Progenitor cell of endocrine pancreas (in vitro differentiated cells): ENCODE measurements around the gene OR51G1. TPM values are rescaled to one million over a fixed set of nuclear protein-coding genes. Genes with fewer than 3 reads are reported as not detected.
"Not testable (repeated sequence)": the region's sequence is repeated elsewhere in the genome, so short reads cannot be mapped to it uniquely, and the experiment has no call there.

Experiments
- DNase-seq: peaks from one replicate; pipeline ENCODE4 v3.0.0; 2021; ENCODE audit warnings: low spot score; ENCODE audit not compliant: unreplicated experiment
- H3K27ac Mint-ChIP-seq: 2 replicates; pipeline ENCODE4 v1.8.0; 2021; ENCODE audit warnings: mild to moderate bottlenecking, moderate library complexity, mixed read lengths
- H3K27me3 Mint-ChIP-seq: 2 replicates; pipeline ENCODE4 v1.8.0; 2021; ENCODE audit warnings: mixed read lengths
- H3K36me3 Mint-ChIP-seq: 2 replicates; pipeline ENCODE4 v1.8.0; 2022; ENCODE audit warnings: mixed read lengths; ENCODE audit not compliant: insufficient read depth
- H3K4me1 Mint-ChIP-seq: 2 replicates; pipeline ENCODE4 v1.8.0; 2021; ENCODE audit warnings: low read depth, mixed read lengths
- H3K4me3 Mint-ChIP-seq: 2 replicates; pipeline ENCODE4 v1.8.0; 2021; ENCODE audit warnings: low read depth, mild to moderate bottlenecking, moderate library complexity, mixed read lengths
- H3K9me3 Mint-ChIP-seq: 2 replicates; pipeline ENCODE4 v1.8.0; 2021; ENCODE audit warnings: low read depth, mixed read lengths
- CTCF ChIP-seq: fragments of 200-600 bp; sonication (generic); IDR thresholded peaks from one replicate; pipeline ENCODE4 v1.5.0; 2021; ENCODE audit warnings: antibody characterized with exemption, mild to moderate bottlenecking; ENCODE audit not compliant: unreplicated experiment
- long read RNA-seq: library from polyadenylated mRNA; unstranded; transcript quantifications from one replicate; pipeline ENCODE4 v2.0.0, GENCODE V29; 2020
- total RNA-seq: library from RNA; stranded (reverse); gene quantifications from 2 replicates; pipeline ENCODE4 v1.2.1, GENCODE V29; 2021

Gene OR51G1, protein sequence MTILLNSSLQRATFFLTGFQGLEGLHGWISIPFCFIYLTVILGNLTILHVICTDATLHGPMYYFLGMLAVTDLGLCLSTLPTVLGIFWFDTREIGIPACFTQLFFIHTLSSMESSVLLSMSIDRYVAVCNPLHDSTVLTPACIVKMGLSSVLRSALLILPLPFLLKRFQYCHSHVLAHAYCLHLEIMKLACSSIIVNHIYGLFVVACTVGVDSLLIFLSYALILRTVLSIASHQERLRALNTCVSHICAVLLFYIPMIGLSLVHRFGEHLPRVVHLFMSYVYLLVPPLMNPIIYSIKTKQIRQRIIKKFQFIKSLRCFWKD
- not detected in 2 replicates for total RNA-seq
- long read RNA-seq, result 0 reads

GRCh38 chr11:4924239-4924638 lies at the start of gene OR51G1:
TSS of gene OR51G1 (minus strand) at chr11:4924339. CDS start at chr11:4924339, 0 bp downstream.
- no peak for TF ChIP-seq CTCF
- H3K4me3 Mint-ChIP-seq, result no peak within 1 kb of the TSS
- no peaks in the 10 kb centered on the region for H3K4me1 Mint-ChIP-seq

DNA sequence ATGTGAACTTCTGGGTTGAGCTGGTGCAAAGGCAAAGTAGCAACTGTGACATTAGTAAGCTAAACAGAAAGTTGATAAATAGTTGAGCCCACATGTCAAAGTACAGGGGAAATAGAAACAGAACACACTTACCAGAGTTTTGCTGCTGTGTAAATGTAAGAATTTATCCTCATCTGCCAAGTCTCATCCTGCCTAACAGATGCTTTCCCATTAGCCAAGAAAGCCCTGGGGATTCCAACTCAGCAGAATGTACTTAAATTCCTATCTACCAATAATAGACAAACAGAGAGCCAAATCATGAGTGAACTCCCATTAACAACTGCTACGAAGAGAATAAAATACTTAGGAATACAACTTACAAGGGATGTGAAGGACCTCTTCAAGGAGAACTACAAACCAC lies 38.7 kb upstream of the OR51G1 start:
- DNase-seq, result no peak
- H3K27ac Mint-ChIP-seq, result no peak overlapping the region
- TF ChIP-seq CTCF, result no peak
- H3K4me3 Mint-ChIP-seq, result no peak overlapping the region
- H3K9me3 Mint-ChIP-seq, result peaks cover 10% of the 10 kb centered on the region
- no peaks in the 10 kb centered on the region for H3K36me3 Mint-ChIP-seq
- H3K4me1 Mint-ChIP-seq, result no peaks in the 10 kb centered on the region
- H3K27me3 Mint-ChIP-seq, result no peaks in the 10 kb centered on the region

More at GRCh38 chr11:4924239-4924638, at the start of gene OR51G1:
- DNase-seq, result no peak
- Mint-ChIP-seq H3K27ac (no peak within 1 kb of the TSS), H3K36me3 (no peaks in the 10 kb centered on the region), H3K27me3 (peaks cover 6% of the 10 kb centered on the region), H3K9me3 (no peaks in the 10 kb centered on the region)

DNA sequence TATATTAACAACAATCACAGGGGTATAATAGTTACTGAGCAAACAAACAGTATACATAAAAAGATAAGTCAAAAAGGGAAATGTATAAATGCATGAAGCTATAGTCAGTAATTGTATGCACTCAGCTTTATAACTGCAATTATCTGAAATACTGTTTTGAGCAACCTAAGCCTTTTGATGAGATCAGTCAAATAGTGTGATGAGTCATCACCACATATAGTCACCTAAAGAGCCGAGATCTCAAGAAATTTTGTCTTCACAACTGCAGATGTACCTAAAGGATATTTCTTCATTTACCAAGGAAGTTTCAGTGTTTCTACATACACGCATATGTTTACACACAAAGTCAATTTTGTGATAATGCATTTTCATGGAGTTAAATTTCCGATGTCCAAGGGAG lies 36.7 kb upstream of the OR51G1 start:
- H3K4me3 Mint-ChIP-seq, result no peak overlapping the region
- H3K27ac Mint-ChIP-seq, result no peak overlapping the region
- no peaks in the 10 kb centered on the region for H3K27me3 Mint-ChIP-seq
- peaks cover 2% of the 10 kb centered on the region for H3K4me1 Mint-ChIP-seq
- peaks cover 10% of the 10 kb centered on the region for H3K9me3 Mint-ChIP-seq
- DNase-seq, result no peak
- no peaks in the 10 kb centered on the region for H3K36me3 Mint-ChIP-seq
- no peak for TF ChIP-seq CTCF

DNA sequence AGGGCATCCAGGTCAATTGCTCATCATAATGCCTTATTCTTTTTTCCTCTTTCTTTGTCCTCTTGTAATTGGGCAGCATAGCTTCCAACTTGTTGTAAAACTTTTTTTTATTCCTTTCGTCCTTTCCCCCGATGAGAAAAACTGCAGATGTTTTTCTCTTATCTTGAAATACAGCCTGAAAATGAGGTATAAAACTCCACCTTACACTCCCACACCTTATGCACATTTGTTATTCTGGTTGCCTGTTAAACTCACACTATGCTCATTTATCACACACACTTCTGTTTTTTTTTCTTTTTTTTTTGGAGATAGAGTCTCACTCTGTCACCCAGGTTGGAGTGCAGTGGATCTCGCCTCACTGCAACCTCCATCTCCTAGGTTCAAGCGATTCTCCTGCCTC lies 33.3 kb upstream of the OR51G1 start:
- no peak for DNase-seq
- Mint-ChIP-seq H3K4me3 (no peak overlapping the region), H3K36me3 (no peaks in the 10 kb centered on the region), H3K4me1 (peaks cover 2% of the 10 kb centered on the region), H3K9me3 (no peaks in the 10 kb centered on the region), H3K27ac (no peak overlapping the region), H3K27me3 (peaks cover 3% of the 10 kb centered on the region)
- no peak for TF ChIP-seq CTCF

- not testable (repeated sequence) for H3K27ac Mint-ChIP-seq, H3K4me1 Mint-ChIP-seq, H3K9me3 Mint-ChIP-seq, H3K4me3 Mint-ChIP-seq, H3K36me3 Mint-ChIP-seq, H3K27me3 Mint-ChIP-seq, DNase-seq
Observed at GRCh38 chr11:4955613-4956012, 31.5 kb upstream of the OR51G1 start, which contains the start of gene OR51A2. TSS of gene OR51A2 (minus strand) at chr11:4955713. CDS start at chr11:4955713, 0 bp downstream.

DNA sequence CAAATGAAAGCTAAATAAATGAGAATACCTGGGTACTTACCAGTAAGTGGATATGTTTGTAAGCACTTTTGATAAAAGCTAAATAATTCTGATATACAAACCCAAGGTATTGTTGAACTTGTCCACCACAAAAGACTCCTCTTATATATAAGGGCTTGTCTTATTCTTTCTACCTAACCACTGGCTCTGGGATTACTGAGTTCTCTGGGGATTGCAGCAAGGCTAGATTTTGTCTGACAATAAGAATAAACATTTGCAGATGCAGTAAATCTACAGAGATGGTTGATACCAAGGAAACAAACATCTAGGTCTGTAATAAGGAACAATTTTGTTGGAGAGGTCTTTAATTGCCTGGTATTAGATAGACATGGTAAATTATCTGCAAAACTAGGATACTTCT lies 23.4 kb upstream of the OR51G1 start, which contains the start of gene OR51A4:
Gene OR51A4 (minus strand): TSS at position 101 of the 400 bp plus-strand sequence. CDS start 505 bp downstream, outside the sequence.
- H3K4me1 Mint-ChIP-seq, result no peaks in the 10 kb centered on the region
- H3K36me3 Mint-ChIP-seq, result no peaks in the 10 kb centered on the region
- no peak for TF ChIP-seq CTCF
- H3K27me3 Mint-ChIP-seq, result no peaks in the 10 kb centered on the region
- H3K27ac Mint-ChIP-seq, result no peak within 1 kb of the TSS
- no peak for DNase-seq
- no peaks in the 10 kb centered on the region for H3K9me3 Mint-ChIP-seq
- no peak within 1 kb of the TSS for H3K4me3 Mint-ChIP-seq
